ENCODE results near the gene ARSA.

GRCh38 chr22:50672041-50672440 is 44.1 kb upstream of the ARSA start:
- TF ChIP-seq POLR2A (IDR thresholded peaks at IDR 0.05) (no peak), CTCF (IDR thresholded peaks at IDR 0.05) (no peak), POLR2AphosphoS5 (IDR thresholded peaks at IDR 0.05) (no peak)

Measured in prostate gland (tissue), 2 donors.